GM21825 (cell line): Measurements from ENCODE around the gene SYT15.
"Not testable (repeated sequence)": the region's sequence is repeated elsewhere in the genome, so short reads cannot be mapped to it uniquely, and the experiment has no call there.

Experiments
- ATAC-seq: cut with Tn5 transposase; IDR thresholded peaks from one replicate; pipeline ENCODE4 v1.9.1; 2021; ENCODE audit warnings: mild to moderate bottlenecking, moderate library complexity; ENCODE audit not compliant: unreplicated experiment

SYT15 gene

GRCh38 chr10:46578474-46579178 lies at the start of gene SYT15:
Gene SYT15, plus strand, starts transcription at chr10:46579128. Its CDS starts 41 bp downstream, at chr10:46579169.
- not testable (repeated sequence) for ATAC-seq

- ATAC-seq = not testable (repeated sequence)
These were observed 49.2 kb upstream of the SYT15 start for GRCh38 chr10:46529742-46530141.

GRCh38 chr10:46530249-46531186 lies 48.4 kb upstream of the SYT15 start:
- no peak for ATAC-seq

- not testable (repeated sequence) for ATAC-seq
These were observed 46.7 kb upstream of the SYT15 start for GRCh38 chr10:46532256-46532655.

GRCh38 chr10:46534828-46535524 lies 44.0 kb upstream of the SYT15 start:
- ATAC-seq = no peak

GRCh38 chr10:46536171-46536570 lies 42.8 kb upstream of the SYT15 start:
- ATAC-seq = no peak

- no peak for ATAC-seq
These were observed 42.1 kb upstream of the SYT15 start for GRCh38 chr10:46536781-46537180.

- ATAC-seq = no peak
These were observed 41.6 kb upstream of the SYT15 start for GRCh38 chr10:46537309-46537708.

- ATAC-seq = no peak
These were observed 40.8 kb upstream of the SYT15 start for GRCh38 chr10:46538155-46538554.

- ATAC-seq = no peak
These were observed 40.1 kb upstream of the SYT15 start for GRCh38 chr10:46538717-46539426.

- no peak for ATAC-seq
These were observed 39.1 kb upstream of the SYT15 start for GRCh38 chr10:46539596-46540411.

- ATAC-seq = no peak
These were observed 38.4 kb upstream of the SYT15 start for GRCh38 chr10:46540412-46541016.

- no peak for ATAC-seq
These were observed 37.8 kb upstream of the SYT15 start for GRCh38 chr10:46541017-46541661.

- ATAC-seq = no peak
These were observed 37.0 kb upstream of the SYT15 start for GRCh38 chr10:46541735-46542566.

GRCh38 chr10:46542567-46543465 lies 36.1 kb upstream of the SYT15 start:
- no peak for ATAC-seq

- no peak for ATAC-seq
These were observed 35.2 kb upstream of the SYT15 start for GRCh38 chr10:46543466-46544377.
